ENCODE results near the gene CLHC1.

Gene CLHC1

GRCh38 chr2:55163941-55164390 lies 68.1 kb downstream of the CLHC1 start:
- Histone ChIP-seq H3F3A (ENCODE audit: insufficient read depth, low read length) (no peaks in the 10 kb centered on the region), H3K4me1 (ENCODE audit: insufficient read depth, low read length, severe bottlenecking) (peaks cover 10% of the 10 kb centered on the region), H2AFZ (ENCODE audit: low read length) (no peak overlapping the region), H3K9me3 (ENCODE audit: low read length) (no peaks in the 10 kb centered on the region), H3K79me2 (ENCODE audit: insufficient read depth, low read length) (no peaks in the 10 kb centered on the region), H3K9ac (ENCODE audit: low read length) (no peak overlapping the region), H3K4me2 (ENCODE audit: low read length) (no peak overlapping the region), H4K20me1 (ENCODE audit: insufficient read depth, low read length) (no peaks in the 10 kb centered on the region), H3K9me2 (ENCODE audit: low read depth, low read length) (no peaks in the 10 kb centered on the region), H3K27ac (ENCODE audit: low read depth, low read length, poor library complexity, severe bottlenecking) (no peak overlapping the region), H3K27me3 (ENCODE audit: insufficient read depth, low read length) (no peaks in the 10 kb centered on the region), H3K4me3 (ENCODE audit: low read depth, low read length, poor library complexity, severe bottlenecking) (no peak overlapping the region), H3K36me3 (ENCODE audit: insufficient read depth, low read length) (no peaks in the 10 kb centered on the region)
- no peak for TF ChIP-seq EZH2 (IDR thresholded peaks at IDR 0.05; ENCODE audit: borderline replicate concordance, low read length)
- no peak for TF ChIP-seq CTCF (IDR thresholded peaks at IDR 0.05; ENCODE audit: low read length)

GRCh38 chr2:55163274-55163721 lies 68.8 kb downstream of the CLHC1 start:
- H2AFZ ChIP-seq (ENCODE audit: low read length) = no peak overlapping the region
- no peak overlapping the region for H3K9ac ChIP-seq (ENCODE audit: low read length)
- H3K4me1 ChIP-seq (ENCODE audit: insufficient read depth, low read length, severe bottlenecking) = peaks cover 10% of the 10 kb centered on the region
- H3K79me2 ChIP-seq (ENCODE audit: insufficient read depth, low read length) = no peaks in the 10 kb centered on the region
- H3F3A ChIP-seq (ENCODE audit: insufficient read depth, low read length) = no peaks in the 10 kb centered on the region
- H3K27me3 ChIP-seq (ENCODE audit: insufficient read depth, low read length) = no peaks in the 10 kb centered on the region
- H3K4me3 ChIP-seq (ENCODE audit: low read depth, low read length, poor library complexity, severe bottlenecking) = no peak overlapping the region
- H3K4me2 ChIP-seq (ENCODE audit: low read length) = no peak overlapping the region
- no peaks in the 10 kb centered on the region for H3K9me2 ChIP-seq (ENCODE audit: low read depth, low read length)
- H3K27ac ChIP-seq (ENCODE audit: low read depth, low read length, poor library complexity, severe bottlenecking) = no peak overlapping the region
- H4K20me1 ChIP-seq (ENCODE audit: insufficient read depth, low read length) = no peaks in the 10 kb centered on the region
- TF ChIP-seq EZH2 (IDR thresholded peaks at IDR 0.05; ENCODE audit: borderline replicate concordance, low read length) (no peak), CTCF (IDR thresholded peaks at IDR 0.05; ENCODE audit: low read length) (no peak)
- H3K36me3 ChIP-seq (ENCODE audit: insufficient read depth, low read length) = no peaks in the 10 kb centered on the region
- H3K9me3 ChIP-seq (ENCODE audit: low read length) = no peaks in the 10 kb centered on the region

GRCh38 chr2:55162284-55163006 lies 69.6 kb downstream of the CLHC1 start:
- no peaks in the 10 kb centered on the region for H3K9me2 ChIP-seq (ENCODE audit: low read depth, low read length)
- no peak overlapping the region for H2AFZ ChIP-seq (ENCODE audit: low read length)
- H3K27me3 ChIP-seq (ENCODE audit: insufficient read depth, low read length) = no peaks in the 10 kb centered on the region
- H3K4me2 ChIP-seq (ENCODE audit: low read length) = no peak overlapping the region
- no peak overlapping the region for H3K9ac ChIP-seq (ENCODE audit: low read length)
- no peaks in the 10 kb centered on the region for H3K79me2 ChIP-seq (ENCODE audit: insufficient read depth, low read length)
- no peak overlapping the region for H3K27ac ChIP-seq (ENCODE audit: low read depth, low read length, poor library complexity, severe bottlenecking)
- H3F3A ChIP-seq (ENCODE audit: insufficient read depth, low read length) = no peaks in the 10 kb centered on the region
- peaks cover 10% of the 10 kb centered on the region for H3K4me1 ChIP-seq (ENCODE audit: insufficient read depth, low read length, severe bottlenecking)
- TF ChIP-seq EZH2 (IDR thresholded peaks at IDR 0.05; ENCODE audit: borderline replicate concordance, low read length) (no peak), CTCF (IDR thresholded peaks at IDR 0.05; ENCODE audit: low read length) (no peak)
- no peaks in the 10 kb centered on the region for H4K20me1 ChIP-seq (ENCODE audit: insufficient read depth, low read length)
- H3K9me3 ChIP-seq (ENCODE audit: low read length) = no peaks in the 10 kb centered on the region
- H3K36me3 ChIP-seq (ENCODE audit: insufficient read depth, low read length) = no peaks in the 10 kb centered on the region
- H3K4me3 ChIP-seq (ENCODE audit: low read depth, low read length, poor library complexity, severe bottlenecking) = no peak overlapping the region

Measured in OCI-LY1 (cell line).